Cardiac fibroblast (primary cell): ENCODE results near the gene ANKRD6.

Experiments
- DNase-seq, 2 donors: peaks; one replicate each; pipeline versions ENCODE4 v3.0.0 to v3.0.0-alpha.2; 2010; ENCODE audit warnings: low read depth in 2 of 2
- H3K4me3 ChIP-seq, 2 donors: replicated peaks in 1 of 2; 1 replicate in 1 of 2; 2 replicates in 1 of 2; pipeline ENCODE4 v1.5.1; 2011; ENCODE audit warnings: low read depth in 2 of 2, low read length in 2 of 2, mild to moderate bottlenecking in 2 of 2, moderate library complexity in 1 of 2
- CTCF ChIP-seq: IDR thresholded peaks from one replicate; pipeline ENCODE4 v1.5.1; 2011; ENCODE audit warnings: low read depth, mild to moderate bottlenecking, low read length, inconsistent platforms

ANKRD6 gene

GRCh38 chr6:89432875-89433251 is at the start of gene ANKRD6:
Gene ANKRD6 (plus strand): TSS chr6:89433152. CDS start chr6:89566977, 133,825 bp downstream.
- peak; percentile 44 for TF ChIP-seq CTCF
- DNase-seq: peak; percentile 33 to 62
- H3K4me3 ChIP-seq: peak within 1 kb of the TSS; percentile 50 to 60

GRCh38 chr6:89385156-89385667 is 47.7 kb upstream of the ANKRD6 start:
- DNase-seq: peak; percentile 20 to 82
- TF ChIP-seq CTCF: no peak
- H3K4me3 ChIP-seq: no peak overlapping the region

- no peak overlapping the region for H3K4me3 ChIP-seq
- DNase-seq: no peak
- no peak for TF ChIP-seq CTCF
Observed at GRCh38 chr6:89385846-89386245, 47.1 kb upstream of the ANKRD6 start.

- DNase-seq: no peak
- no peak overlapping the region for H3K4me3 ChIP-seq
- no peak for TF ChIP-seq CTCF
Observed at GRCh38 chr6:89386917-89387491, 45.9 kb upstream of the ANKRD6 start.

- H3K4me3 ChIP-seq: no peak overlapping the region
- no peak for DNase-seq
- TF ChIP-seq CTCF: no peak
Observed at GRCh38 chr6:89387516-89388201, 45.3 kb upstream of the ANKRD6 start.

- no peak overlapping the region for H3K4me3 ChIP-seq
- DNase-seq: no peak
- no peak for TF ChIP-seq CTCF
Observed at GRCh38 chr6:89388846-89389245, 44.1 kb upstream of the ANKRD6 start.
